GM19025 (cell line): ENCODE data around the gene FOXS1.

Experiments used
- ATAC-seq: cut with Tn5 transposase; IDR thresholded peaks from one replicate; pipeline ENCODE4 v1.9.1; 2021; ENCODE audit warnings: mild to moderate bottlenecking, low read depth, moderate library complexity; ENCODE audit not compliant: unreplicated experiment

Gene FOXS1

DNA sequence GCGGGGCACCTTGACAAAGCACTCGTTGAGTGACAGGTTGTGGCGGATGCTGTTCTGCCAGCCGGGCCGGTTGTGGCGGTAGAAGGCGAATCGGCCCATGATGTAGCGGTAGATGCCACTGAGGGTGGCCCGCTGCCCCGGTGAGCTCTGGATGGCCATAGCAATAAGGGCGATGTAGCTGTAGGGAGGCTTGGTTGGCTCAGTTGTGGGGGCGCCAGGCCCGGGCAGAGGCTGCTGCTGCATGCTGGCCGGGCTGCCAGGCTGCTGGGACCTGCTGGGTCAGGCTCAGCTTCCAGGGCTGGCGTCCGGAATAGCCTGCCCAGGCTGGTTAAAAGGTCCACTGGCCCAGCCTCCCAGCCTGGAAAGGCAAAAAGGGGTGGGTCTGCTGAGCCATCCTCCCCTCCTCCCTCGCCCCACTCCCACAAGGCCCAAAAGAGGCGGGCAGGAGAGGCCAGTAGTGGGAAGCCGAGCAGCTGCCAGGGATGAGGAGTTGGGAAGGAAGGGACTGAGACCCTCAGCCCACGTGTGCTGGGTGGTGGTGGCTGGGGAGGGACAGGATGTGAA is at the start of gene FOXS1:
Gene FOXS1, minus strand, starts transcription at position 305 of the 564 bp plus-strand sequence. Its CDS starts 62 bp downstream, at position 243.
- ATAC-seq, result no peak

DNA sequence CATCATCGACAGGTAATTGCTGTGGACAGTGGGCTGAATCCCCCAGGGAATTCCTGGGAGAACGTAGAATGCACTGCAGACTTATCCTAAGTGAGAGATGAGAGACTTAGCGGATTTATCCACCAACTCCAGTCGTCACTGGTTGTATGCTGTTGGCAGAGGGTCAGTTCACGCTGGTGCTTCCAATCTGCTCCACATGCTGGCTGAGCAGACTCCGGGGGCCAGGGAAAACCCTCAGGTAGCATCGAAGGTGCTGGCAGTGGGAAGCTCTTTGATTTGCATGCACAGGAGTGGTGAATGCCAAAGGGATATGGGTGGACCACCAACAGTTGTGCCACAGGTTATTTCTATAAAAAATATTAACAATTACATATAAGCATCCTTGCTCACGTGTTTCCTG is 45.2 kb upstream of the FOXS1 start:
- no peak for ATAC-seq

- no peak for ATAC-seq
Observed at GRCh38 chr20:31883829-31884228, 38.4 kb upstream of the FOXS1 start.

DNA sequence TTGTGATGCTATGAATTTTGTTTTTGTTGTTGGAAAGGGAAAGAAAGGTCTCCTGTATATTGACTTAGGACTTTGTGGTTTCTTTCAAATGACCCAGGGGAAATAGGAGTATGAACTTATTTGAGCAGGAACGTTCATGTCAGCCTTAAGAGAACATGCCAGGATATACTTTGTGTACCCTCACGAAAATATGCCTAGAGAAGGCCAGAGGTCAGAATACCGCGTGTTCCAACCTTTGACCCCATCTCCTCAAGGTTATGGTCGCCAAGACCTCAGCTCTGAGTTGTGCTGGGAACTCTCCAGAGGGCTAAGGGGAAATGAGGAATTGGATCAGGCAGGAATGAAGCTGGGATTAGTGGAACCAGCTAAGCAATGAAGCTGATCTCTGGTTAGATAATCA is 36.5 kb upstream of the FOXS1 start:
- ATAC-seq, result no peak

DNA sequence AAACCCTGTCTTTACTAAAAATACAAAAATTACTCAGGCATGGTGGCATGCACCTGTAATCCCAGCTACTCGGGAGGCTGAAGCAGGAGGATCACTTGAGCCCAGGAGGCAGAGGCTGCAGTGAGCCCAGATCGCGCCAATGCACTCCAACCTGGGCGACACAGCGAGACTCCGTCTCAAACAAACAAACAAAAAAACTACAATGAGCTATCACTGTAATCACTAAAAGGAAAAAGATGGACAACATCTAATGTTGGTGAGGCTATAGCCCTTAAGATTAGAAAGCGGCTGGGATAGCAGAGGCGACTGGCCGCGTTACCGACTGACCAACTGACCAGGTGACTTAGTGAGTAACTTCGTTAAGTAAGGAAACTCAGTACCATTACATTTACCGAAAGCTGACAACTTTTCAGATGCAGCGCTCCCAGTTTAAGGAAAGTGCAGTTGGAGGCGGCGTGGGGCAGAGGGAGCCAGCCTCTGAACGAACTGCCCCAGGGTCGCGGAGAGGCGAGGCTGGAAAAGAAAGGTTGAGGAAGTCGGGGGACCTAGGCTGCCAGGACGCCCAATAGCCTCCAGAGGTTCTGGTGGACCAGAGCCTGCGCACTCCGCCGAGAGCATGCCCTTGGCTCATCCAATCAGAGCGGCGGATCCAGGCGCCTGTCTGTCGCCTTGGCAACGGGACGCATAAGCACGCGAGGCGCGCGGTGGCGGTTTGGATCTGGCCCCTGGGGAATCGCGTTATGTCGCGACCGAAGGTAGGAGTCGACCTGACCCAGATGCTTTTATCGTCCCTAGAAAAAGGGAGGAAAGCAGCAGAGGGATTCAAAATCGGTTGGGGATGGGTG is 34.0 kb upstream of the FOXS1 start:
- ATAC-seq, result peak; percentile 91

GRCh38 chr20:31877684-31878083 is 32.3 kb upstream of the FOXS1 start:
- ATAC-seq, result no peak

- no peak for ATAC-seq
Observed at GRCh38 chr20:31875671-31876070, 30.3 kb upstream of the FOXS1 start.

DNA sequence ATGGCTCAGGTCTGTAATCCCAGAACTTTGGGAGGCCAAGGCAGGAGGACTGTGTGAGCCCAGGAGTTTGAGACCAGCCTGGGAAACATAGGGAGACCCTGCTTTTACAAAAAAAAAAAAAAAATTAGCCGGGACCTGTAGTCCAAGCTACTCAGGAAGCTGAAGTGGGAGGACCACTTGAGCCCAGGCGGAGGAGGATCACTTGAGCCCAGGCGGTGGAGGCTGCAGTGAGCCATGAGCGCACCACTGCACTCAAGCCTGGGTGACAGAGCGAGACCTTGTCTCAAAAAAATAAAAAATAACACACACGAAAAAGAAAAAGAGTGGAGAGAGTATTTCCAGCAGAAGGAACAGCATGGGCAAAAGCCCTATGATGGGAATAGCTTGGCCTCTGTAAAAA is 27.0 kb upstream of the FOXS1 start:
- ATAC-seq, result no peak

DNA sequence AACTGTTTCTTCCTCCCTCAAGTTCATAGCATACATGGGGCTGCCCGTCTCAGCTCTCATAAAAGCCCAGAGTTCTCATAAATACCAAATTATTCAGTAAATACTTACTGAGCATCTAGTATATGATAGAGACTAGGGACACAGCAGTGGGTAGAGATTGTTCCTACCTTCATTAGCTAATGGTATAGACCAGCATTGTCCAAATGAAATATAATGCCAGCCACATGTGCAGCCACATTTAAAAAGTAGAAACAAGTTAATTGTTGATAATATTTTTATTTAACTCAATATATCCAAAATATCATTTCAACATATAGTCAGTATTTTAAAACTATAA is 26.2 kb upstream of the FOXS1 start:
- no peak for ATAC-seq

DNA sequence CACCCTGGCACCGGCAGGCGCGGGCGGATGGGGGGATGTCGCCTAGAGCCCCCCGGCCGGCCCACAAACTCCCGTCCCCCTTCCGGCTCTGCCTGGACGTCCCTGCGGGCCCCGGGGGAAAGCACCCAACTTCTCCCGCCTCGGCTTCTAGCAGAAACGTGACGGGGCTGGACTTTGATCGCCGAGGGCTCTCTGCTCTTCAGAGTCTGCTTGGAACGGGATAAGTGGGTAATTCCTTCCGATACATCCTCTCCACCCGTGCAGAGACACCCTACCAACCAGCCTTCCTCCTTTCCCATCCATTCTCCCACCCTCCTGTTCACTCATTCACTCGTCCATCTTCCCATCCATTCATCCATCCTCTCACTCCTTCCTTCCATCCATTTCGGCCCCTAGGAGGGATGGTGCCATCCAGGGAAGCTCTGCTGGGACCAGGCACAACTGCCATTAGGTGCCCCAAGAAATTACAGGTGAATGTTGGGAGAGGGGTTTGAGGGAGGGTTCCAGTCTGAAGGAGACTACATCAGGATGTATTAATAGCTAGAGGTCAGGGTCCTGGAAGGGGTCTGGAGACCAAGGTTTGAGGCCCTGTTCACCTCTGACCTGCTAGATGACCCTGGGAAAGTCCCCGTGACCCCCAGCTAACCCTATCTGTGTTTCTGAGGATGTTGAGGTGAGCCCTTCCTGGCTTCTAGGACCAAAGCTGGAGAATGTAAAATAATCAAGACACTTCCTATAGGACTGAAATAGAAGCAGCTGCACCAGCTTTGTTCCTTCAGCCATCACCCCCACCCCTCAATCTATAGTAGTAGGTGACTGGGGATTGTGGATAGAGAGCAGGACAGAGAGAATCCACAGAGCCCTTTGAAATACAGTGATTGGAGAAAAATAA is 25.6 kb upstream of the FOXS1 start:
- ATAC-seq, result no peak

DNA sequence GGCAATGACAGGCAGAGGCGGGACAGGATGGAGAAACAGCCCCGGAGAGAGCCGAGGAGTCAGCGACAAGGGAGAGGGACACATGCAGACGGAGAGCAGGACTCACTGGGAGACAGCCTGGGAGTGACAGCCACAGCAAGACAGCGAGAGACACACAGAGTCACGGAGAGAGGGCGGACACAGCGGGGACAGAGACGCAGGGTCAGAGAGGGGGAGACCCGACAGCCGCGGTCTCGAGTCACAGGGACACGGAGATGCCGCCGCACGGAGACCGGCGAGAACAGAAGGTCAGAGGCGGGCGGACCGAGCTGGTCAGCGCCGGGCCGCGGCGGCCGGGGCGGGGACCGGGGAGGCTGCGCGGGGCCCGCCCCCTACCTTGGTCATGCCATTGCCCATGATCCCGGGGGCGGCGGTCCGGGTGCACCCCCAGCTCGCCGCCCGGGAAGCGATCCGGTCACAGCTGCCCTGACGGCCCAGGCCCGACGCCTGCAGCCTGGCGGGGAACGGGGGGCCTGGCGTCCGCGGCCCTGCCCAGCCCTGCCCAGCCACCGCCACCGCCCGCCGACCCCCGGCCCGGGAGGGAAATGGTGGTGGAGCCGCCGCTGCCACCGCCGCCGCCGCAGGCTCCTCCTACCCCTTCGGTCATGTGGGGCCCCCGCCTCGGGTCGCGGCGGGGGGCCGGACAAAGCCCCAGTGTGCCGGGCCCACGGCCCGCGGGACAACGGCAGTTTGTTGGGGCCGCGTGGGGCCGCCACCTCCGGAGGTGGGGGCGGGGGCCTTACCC is 24.7 kb upstream of the FOXS1 start, which contains the start of the genes DUSP15 and TTLL9:
Gene DUSP15, minus strand, starts transcription at position 586 of the 784 bp plus-strand sequence. Its CDS starts 190 bp downstream, at position 396.
Gene TTLL9, plus strand, starts transcription at position 693 of the 784 bp plus-strand sequence. CDS start 493 bp downstream, outside the sequence.
- ATAC-seq, result no peak

- no peak for ATAC-seq
Observed at GRCh38 chr20:31869673-31869941, 24.2 kb upstream of the FOXS1 start.

DNA sequence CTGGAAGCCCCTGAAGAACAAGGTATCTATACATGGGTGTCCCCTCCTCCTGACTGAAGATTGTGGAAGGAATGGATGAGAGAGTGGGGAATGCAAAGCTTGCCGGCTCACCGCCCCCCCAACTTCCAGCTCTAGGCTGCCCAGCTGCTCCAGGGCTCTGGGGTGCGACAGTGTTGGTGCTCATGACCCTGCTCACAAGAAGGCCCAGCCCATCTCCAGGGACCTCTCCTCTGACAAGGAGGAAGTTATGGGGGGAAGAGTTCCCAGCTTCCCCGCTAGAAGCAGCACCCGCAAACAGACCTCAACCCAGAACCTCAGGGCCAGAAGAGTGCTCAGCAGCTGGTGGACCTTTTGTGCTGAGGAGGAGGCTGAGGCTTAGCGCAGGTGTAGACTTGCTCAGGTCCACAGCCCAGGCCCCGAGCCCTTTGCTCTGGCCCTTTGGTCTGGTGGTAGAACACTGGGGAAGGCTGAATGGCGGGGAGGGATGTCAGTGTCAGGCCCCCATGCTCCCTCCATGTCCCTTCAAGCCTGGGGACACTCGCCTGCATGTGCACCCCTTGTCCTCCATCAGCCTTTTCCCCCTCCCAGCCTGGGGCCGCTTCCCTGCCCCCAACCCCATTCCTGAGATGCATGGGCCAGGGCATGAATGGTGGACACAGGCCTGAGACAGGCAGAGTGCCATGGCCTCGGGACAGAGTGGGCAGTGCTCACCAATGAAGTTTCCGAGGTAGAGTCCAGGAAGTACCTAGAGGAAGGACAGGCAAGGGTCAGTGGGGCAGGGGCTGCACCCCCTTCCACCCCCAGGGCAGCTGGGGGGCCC is 23.7 kb upstream of the FOXS1 start:
- no peak for ATAC-seq

DNA sequence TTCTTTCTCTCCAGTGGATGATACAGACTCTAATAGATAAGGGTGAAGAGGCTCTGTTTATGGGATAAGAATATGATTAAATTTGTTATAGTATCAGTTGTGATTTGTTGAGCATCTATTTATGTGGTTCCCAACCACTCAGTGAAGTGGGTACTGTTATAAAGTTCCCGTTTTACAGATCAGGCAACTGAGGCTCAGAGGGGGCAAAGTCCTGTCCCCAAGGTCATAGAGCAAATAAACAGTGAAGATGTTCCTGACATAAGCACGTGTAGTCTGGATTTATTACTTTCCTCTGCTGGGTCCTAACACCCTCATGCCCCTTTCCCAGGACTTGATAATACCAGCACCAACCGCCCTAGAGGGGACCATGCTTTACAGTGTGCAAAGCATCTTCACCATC is 20.8 kb upstream of the FOXS1 start:
- no peak for ATAC-seq

- ATAC-seq, result no peak
Observed at GRCh38 chr20:31864521-31865400, 19.4 kb upstream of the FOXS1 start.

DNA sequence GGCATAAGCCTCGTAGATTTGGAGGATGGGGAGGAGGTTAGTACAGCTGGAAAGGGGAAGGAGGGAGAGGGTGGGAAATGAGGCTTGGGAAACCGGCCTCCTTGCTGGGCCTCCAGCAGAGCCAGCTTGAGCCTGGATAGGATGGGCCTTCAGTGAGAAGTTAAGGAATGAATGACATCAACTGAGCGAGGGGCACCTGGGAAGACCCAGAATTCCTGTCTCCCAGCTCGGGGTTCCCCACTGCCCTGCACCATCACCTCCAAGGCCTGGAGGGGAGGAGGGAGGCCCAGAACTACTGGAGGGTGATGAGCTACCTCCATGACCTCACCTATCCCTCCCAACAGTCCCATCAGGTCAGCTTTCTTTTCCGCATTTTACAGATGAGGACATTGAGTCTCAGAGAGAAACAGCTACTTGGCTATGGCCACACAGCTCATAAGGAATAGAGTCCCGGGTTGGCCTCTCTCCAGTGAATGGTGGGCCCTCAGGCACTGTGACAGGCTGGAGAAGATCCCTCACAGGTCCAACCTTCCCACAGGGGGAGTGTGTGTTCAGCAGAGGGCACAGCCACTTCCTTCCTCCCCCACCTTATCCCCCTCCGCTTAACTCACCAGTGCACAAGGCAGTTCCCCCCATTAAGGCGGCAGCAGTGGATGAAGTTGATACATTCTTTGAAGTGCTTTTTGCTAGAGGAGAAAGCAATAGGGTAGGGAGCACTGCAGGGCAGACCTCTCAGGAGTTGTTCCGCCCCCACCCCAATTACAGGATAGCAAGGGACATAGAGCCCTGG is 18.1 kb upstream of the FOXS1 start:
- ATAC-seq, result no peak

DNA sequence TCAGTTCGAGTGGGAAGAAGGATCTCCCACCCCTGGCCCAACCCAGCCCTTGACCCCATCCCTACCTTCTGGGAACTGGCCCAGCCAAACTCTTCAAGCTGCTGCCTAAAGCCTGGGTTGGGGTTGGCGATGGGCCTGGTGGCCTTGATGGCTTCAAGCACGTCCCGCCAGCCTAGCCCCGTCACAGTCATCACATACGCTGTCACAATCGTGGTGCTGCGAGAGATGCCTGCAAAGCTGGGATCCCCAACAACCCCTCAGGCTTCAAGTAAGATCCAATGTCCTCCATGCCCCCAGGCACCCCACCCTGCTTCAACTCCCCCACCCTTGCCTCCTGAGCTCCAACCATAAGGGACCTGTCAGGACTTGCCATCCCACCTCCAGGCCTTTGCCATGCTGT is 17.1 kb upstream of the FOXS1 start:
- ATAC-seq, result no peak

DNA sequence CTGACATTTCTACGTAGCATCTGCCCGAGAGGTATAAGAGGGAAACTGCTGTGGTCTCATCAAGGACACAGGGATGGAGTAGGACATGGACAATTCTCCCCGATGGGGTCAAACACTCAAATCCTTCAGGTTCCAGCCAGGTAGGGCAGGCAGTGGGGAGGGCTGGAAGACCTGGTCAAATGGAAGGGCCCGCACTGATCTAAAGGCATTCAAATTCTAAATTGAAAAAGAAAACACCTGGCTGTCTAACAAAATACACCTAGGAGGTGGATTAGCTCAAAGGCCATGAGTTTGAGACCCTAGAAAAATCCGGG is 16.7 kb upstream of the FOXS1 start:
- no peak for ATAC-seq
